HG03060 (cell line): Measurements from ENCODE around the gene SIGLEC1.

Source experiments
- ATAC-seq: cut with Tn5 transposase; IDR thresholded peaks from one replicate; pipeline ENCODE4 v1.9.1; 2021; ENCODE audit warnings: low read depth, moderate number of reproducible peaks; ENCODE audit not compliant: unreplicated experiment

Gene SIGLEC1

DNA sequence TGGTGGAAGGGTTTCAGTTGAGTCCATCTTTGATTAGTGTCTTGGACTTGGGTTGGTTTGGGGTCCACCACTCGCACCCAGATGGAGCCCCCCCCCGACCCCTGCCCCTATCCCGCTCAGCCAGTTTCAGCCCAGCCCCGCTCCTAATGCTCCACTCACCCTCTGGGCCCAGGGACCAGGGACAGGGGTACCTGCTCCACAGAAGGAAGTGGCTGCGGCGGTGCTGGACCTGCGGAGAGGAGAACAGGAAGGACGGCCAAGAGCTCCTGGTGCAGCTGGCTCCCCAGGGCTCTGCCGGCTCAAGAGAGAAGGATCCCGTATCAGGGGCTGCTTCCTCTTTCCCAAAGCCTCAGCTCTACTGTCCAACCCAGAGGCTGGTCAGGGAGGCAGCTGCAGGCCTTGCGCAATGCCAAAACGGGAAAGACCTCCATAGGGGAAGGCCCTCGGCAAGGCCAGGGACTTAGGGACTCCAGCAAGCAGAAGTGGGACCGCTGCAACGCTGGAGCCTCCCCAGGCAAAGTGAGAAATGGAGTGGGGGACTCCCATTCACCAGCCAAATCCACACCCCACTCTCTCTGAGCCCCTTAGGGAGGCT is at the start of gene SIGLEC1:
Gene SIGLEC1 (minus strand): TSS at position 322 of the 595 bp plus-strand sequence. CDS start 5,472 bp downstream, outside the sequence.
- no peak for ATAC-seq

DNA sequence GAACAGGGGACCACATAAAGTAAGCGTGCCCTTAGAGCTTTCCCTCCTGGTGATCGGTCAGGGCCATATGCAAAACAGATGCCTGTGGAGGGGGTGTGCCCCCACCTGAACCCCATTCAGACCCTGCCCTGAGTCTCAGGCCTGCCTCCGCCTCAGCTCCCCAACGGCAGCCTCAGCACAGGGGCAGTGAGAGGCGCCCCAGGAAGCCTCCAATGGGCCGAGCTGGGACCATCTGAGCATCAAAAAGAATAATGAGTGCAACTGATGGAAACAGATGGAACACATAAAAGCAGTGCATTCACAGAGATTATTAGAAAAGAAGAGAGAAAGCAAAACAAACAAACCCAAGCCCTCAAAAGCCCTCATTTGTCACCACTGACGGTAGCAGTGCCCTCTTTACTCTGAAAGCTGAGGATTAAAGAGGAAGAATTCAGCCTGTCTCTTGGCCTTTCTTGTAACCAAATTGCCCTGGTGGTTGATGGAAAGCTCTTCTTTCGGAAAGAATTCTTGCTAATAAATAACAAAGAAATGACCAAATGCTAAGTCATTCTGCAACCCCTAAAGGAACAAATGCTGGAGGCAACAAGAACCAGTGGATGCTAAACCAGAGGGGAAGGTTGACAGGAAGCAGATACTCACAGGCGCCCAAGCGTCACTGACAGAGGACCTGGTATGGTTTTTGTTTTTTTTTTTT is 48.4 kb upstream of the SIGLEC1 start:
- ATAC-seq: no peak

DNA sequence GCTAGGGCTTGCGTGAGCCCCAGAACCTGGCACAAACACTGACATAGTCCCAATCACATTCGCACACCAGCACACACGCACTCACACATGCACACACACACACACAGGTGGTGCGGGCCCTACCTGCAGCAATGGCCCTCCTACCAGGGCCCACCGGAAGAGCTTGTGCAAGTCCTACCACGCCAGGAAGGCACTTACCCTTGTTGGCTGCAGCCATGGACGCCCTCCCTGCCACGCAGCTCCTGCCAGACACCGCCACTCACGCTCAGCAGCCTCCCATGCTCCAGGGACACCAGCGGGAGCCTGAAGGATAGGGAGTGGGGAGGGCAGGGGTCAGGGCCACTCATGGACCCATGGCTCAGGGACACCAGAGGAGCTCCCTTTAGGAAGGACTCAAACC is 47.5 kb upstream of the SIGLEC1 start:
- ATAC-seq: no peak

- ATAC-seq: no peak
These were observed 47.0 kb upstream of the SIGLEC1 start for GRCh38 chr20:3759316-3759823.

GRCh38 chr20:3758566-3758965 is 46.2 kb upstream of the SIGLEC1 start:
- no peak for ATAC-seq

- ATAC-seq: no peak
These were observed 44.9 kb upstream of the SIGLEC1 start for GRCh38 chr20:3757268-3757667.

GRCh38 chr20:3755814-3756480 is 43.5 kb upstream of the SIGLEC1 start:
- no peak for ATAC-seq

DNA sequence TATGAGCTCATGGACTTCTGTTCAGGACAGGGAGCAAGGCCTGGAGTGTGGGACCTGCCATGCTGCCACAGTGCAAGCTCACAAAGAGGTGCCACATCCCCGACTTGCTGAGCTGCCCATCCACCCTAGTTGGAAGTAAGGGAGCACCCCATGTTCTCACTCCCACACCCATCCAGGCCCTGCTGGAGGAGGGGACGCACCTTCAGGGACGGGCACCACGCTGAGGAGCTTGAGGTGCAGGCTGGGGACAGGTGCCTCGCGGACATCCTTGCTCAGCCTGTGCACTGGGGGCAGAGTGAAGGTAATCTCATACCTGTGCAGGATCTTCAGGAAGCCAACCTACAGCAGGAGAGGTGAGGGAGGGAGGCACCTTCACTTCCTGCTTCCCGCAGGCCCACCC is 42.9 kb upstream of the SIGLEC1 start:
- ATAC-seq: no peak

DNA sequence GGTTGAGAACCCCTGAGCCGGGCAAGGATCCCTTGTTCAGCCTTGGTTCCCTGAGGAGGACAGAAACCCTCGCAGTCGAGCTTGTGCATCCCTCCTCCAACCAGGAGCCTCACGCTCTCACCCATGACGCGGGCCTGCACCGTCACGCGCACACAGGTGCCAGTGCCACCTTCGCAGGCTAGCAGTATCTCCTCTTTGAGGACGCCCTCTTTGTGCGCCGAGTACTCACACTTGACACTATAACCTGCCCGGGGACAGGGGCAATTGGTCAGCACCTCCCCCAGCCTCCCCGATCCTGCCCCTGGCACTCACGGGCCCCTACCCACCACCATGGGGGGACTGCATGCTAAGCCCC is 41.9 kb upstream of the SIGLEC1 start:
- ATAC-seq: no peak

DNA sequence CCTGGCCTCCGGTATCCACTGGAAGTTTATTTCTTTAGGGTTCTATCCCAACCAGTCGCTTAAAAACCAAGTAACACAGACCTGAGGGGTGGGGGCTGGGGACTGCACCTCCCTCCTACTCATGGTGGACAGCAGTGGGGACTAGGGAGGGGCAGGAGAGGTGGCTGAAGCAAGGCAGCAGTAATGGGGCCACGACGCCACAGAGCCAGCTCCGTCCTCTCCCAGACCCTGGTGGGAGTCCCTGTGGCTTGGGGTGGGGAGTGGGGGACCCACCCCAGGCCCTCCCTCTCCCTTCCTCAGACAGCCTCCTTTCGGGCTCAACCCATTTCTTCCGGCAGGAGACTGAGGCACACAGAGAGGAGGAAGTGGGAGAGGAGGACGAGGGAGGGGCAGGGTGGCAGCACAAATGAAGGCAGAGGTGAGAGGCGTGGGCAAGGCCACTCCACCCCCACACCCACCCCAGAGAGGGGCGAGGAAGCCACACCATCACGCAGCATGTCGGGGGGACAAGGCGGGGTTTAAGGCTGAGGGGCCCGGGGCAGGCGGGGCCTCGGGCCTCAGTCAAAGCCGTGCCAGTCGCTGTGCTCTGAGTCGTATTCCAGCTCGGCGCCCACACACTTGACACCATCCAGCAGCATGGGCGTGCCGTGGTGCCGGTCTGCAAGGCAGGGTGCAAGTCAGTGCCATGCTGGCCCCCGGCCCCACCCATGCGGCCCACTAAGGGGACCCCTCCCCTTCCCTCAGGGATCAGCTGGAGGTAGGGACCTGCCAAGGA is 41.3 kb upstream of the SIGLEC1 start:
- ATAC-seq: no peak

DNA sequence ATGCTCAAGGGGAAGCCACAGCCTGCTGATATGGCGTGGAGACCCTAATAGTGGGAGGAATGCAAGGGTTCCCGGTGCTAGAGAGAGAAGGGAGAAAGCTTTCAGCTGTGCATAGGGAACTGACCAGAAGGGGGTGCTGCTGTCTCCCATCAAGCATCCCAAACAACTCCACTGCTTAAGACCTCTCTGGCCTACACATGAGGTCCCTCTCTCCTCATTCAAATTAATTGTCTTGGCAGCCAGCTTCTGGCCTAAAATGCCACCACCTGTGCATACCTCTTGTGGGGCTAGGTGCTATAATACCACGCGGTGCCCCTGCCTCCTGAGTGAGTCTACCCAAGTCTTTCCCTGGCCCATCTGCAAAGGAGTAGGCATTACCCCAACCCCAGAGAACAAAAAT is 40.7 kb upstream of the SIGLEC1 start:
- no peak for ATAC-seq

GRCh38 chr20:3752386-3752759 is 40.0 kb upstream of the SIGLEC1 start:
- ATAC-seq: no peak

GRCh38 chr20:3751675-3752385 is 39.4 kb upstream of the SIGLEC1 start:
- no peak for ATAC-seq

GRCh38 chr20:3751305-3751674 is 38.9 kb upstream of the SIGLEC1 start:
- ATAC-seq: no peak

GRCh38 chr20:3749689-3750531 is 37.5 kb upstream of the SIGLEC1 start:
- ATAC-seq: no peak

GRCh38 chr20:3749087-3749688 is 36.8 kb upstream of the SIGLEC1 start:
- no peak for ATAC-seq

DNA sequence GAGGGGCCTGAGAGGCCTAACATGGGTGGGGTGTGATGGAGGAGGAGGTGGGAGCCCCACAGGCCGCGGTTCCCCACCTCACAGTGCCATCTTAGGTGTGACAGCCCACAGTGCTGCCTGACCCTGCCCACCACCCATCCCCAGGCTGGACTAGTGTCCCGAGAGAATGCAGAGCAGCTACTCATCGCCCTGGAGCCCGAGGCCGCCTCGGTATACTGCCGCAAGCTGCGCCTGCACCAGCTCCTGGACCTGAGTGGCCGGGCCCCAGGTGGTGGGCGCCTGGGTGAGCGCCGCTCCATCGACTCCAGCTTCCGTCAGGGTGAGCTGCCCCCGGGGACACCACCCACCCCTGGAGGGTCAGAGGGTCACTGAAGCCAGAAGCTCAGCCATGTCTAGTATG is 35.7 kb upstream of the SIGLEC1 start:
- no peak for ATAC-seq

DNA sequence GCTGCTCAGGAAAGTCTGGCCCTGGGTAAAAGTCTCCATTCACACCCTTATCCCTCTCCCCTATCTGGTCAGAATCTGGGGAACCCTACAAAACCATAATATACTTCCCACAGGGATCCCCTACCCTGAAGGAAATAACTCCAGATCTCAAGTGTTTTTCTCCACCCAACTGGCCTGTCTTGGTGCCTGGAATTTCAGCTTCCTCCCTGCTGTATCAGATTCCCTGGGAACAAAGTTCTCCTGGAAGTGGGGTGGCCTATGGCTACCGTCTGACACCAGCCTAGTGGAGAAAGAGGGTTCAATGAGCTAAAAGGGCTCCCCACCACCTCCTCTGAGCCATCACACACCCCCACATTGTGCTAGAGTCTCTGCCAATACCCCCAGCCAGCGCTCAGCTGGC is 35.1 kb upstream of the SIGLEC1 start:
- ATAC-seq: no peak

DNA sequence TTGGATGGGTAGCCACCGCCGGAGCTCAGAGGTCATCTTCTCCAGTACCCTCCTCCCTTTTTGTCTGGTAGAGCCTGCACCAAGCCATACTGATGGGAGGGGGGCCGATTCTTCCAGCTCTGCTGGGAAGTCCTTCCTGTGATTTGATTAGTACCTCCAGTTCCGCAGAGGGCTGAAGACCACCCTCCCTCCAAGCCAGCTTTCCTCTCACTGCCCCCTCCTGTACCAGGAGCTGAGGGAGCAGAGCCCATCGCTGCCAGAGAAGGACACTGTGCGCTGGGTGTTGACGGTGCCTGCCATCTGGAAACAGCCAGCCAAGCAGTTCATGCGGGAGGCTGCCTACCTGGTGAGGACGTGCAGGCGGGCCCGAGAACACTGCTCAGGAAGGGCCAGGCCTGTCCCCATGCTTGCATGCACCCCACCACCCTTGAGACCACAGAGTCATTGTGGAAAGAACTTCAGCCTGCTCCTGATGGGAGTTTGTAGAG is 33.3 kb upstream of the SIGLEC1 start:
- no peak for ATAC-seq
